Measurements from ENCODE around the gene TALDO1. TPM values are rescaled to one million over a fixed set of nuclear protein-coding genes. Genes with fewer than 3 reads are reported as not detected.

The TALDO1 gene
- total RNA-seq, 1 donor from 2014 or later: 196 TPM

DNA sequence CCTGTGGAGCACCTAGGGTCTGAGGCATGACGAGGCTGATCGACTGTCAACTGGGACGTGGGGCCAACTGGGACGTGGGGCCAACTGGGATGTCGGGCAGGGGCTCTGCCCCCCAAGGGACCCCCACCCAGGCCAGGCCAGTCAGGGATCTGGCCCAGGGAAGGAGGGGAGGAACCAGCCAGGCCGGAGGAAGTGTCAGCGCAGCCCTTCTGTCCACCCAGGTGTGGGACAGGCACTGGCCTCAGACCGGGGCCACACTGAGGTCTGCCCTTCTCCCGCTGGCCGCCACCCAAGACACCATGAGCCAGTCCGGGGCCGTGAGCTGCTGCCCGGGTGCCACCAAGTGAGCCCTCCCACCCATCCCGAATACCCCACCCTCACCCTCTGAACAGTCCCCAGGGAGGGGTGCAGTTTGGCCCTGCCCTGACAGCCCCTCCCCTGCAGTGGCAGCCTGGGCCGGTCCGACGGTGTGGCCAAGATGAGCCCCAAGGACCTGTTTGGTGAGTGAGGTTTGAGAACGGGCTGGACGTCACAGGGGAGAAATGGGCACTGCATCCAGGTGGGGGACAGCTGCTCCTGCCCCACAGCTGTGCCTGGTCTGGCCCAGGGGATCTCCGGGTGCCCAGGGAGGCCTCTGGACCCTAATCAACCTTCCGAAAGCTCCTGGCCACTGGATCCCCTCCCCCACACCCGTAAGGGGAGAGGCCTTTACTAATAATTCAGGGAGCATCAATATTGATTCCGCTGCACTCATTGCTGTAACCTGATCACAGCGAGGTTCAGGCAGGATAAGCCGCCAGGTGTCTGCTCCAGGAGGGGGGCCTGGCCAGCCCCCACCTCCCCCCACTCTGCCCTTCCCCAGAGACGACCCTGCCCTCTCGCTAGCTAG, 37.9 kb upstream of the TALDO1 start:
- Histone ChIP-seq H3K27me3 (peaks cover 14% of the 10 kb centered on the region), H3K9me3 (no peaks in the 10 kb centered on the region), H3K4me3 (no peak overlapping the region), H3K36me3 (no peaks in the 10 kb centered on the region), H3K27ac (no peak overlapping the region), H3K4me1 (peaks cover 23% of the 10 kb centered on the region)
- DNase-seq: no peak
- intact Hi-C loops (cut with DNase I): no loop called here
- TF ChIP-seq, protein P1, sequence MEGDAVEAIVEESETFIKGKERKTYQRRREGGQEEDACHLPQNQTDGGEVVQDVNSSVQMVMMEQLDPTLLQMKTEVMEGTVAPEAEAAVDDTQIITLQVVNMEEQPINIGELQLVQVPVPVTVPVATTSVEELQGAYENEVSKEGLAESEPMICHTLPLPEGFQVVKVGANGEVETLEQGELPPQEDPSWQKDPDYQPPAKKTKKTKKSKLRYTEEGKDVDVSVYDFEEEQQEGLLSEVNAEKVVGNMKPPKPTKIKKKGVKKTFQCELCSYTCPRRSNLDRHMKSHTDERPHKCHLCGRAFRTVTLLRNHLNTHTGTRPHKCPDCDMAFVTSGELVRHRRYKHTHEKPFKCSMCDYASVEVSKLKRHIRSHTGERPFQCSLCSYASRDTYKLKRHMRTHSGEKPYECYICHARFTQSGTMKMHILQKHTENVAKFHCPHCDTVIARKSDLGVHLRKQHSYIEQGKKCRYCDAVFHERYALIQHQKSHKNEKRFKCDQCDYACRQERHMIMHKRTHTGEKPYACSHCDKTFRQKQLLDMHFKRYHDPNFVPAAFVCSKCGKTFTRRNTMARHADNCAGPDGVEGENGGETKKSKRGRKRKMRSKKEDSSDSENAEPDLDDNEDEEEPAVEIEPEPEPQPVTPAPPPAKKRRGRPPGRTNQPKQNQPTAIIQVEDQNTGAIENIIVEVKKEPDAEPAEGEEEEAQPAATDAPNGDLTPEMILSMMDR (IDR thresholded peaks at IDR 0.05): no peak
- ATAC-seq: no peak

DNA sequence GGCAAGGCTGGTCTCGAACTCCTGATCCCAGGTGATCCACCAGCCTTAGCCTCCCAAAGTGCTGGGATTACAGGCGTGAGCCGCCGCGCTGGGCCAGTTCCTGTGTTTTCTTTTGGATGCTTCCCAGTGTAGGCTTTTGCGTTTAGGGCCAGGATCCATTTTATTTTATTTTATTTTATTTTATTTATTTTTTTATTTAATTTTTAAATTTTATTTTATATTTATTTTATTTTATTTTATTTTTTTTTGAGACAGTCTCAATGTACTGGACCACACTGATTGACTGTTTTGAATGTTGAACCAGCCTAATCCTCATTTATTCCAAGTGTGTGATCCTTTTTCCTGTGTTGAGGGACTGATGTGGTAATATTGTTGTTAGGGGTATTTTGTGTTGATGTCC, 32.8 kb upstream of the TALDO1 start:
- ATAC-seq (no peak), DNase-seq (no peak)
- TF ChIP-seq, protein P1 (IDR thresholded peaks at IDR 0.05): no peak
- no peaks in the 10 kb centered on the region for H3K36me3 ChIP-seq
- intact Hi-C loops (cut with DNase I): no loop called here
- peaks cover 6% of the 10 kb centered on the region for H3K4me1 ChIP-seq
- H3K9me3 ChIP-seq: no peaks in the 10 kb centered on the region
- no peaks in the 10 kb centered on the region for H3K27me3 ChIP-seq
- no peak overlapping the region for H3K4me3 ChIP-seq
- H3K27ac ChIP-seq: no peak overlapping the region

DNA sequence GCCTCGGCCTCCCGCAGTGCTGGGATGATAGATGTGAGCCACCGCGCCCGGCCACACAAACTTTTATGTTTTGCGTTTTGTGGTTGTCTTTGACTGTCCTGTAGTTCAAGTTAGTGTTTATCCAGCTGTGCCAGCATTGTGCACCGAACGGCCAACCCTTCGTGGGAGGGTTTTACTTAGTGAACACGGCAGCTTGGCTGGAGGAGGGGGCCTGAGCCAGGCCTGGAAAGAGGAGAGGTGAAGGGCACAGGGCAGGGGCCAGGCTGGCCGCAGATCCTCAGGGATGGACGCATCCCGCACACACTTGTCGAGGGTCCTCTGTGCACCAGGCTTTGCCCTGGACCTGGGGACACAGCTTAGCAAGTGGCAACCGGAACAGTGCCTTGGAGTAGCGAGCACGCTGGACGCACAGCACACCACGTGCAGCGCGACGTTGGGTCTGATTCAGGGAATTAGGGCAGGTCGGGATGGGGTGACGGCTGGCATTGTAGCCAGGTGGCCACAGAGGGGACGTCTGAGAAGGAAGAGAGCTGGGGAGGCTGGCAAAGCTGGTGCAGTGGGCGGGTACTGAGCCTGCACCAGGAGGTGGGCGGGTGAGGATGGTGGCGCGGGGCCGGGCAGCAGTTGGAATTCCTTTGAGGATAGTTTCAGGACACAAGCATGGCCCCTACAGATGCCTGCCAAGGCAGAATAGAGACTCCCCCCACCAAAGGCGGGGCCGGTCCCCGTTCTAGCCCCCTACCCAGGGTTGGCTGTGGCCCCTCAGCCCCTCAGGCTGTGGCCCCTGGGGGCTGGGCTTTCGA, 27.8 kb upstream of the TALDO1 start:
- H3K27me3 ChIP-seq: peaks cover 26% of the 10 kb centered on the region
- no peaks in the 10 kb centered on the region for H3K36me3 ChIP-seq
- ATAC-seq: no peak
- no peaks in the 10 kb centered on the region for H3K9me3 ChIP-seq
- TF ChIP-seq, protein P1 (IDR thresholded peaks at IDR 0.05): no peak
- no peak overlapping the region for H3K27ac ChIP-seq
- H3K4me1 ChIP-seq: peaks cover 8% of the 10 kb centered on the region
- intact Hi-C loops (cut with DNase I): loop anchor here (5.0 to 10.0 kb wide), 2 partner anchors 57 to 165 kb away; no protein-coding TSS in a partner anchor
- H3K4me3 ChIP-seq: no peak overlapping the region
- DNase-seq: no peak

DNA sequence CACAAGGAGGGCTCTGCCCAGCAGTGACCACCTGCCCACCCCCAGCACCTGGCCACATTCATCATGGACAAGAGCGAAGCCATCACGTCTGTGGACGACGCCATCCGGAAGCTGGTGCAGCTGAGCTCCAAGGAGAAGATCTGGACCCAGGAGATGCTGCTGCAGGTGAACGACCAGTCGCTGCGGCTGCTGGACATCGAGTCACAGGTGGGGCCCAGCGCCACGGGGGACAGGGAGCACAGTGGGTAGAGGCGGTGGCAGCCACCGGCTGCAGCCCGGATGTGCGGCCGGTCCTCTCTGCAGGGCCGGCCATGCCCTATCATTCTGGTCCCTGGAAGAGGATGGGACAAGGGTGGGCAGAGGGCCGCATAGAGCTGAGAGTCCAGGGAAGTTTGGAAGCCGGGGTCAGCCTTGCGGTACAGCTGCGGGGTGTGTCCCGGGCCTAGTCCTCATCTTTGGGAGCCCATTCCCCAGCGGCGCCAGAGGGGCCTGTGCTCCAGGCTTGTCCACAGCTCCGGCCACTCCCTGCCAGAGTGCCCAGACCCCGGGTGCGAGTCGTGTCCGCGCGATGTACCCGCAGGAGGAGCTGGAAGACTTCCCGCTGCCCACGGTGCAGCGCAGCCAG, 27.1 kb upstream of the TALDO1 start:
- Histone ChIP-seq H3K4me1 (peaks cover 8% of the 10 kb centered on the region), H3K36me3 (no peaks in the 10 kb centered on the region), H3K4me3 (no peak overlapping the region), H3K27me3 (peaks cover 29% of the 10 kb centered on the region), H3K9me3 (no peaks in the 10 kb centered on the region), H3K27ac (no peak overlapping the region)
- no peak for ATAC-seq
- intact Hi-C loops (cut with DNase I): loop anchor here (5.0 to 10.0 kb wide), 2 partner anchors 58 to 165 kb away; no protein-coding TSS in a partner anchor
- DNase-seq: no peak
- TF ChIP-seq, protein P1 (IDR thresholded peaks at IDR 0.05): no peak

GRCh38 chr11:720642-721246, 26.5 kb upstream of the TALDO1 start:
- intact Hi-C loops (cut with DNase I): loop anchor here (5.0 to 10.0 kb wide), 2 partner anchors 58 to 166 kb away; no protein-coding TSS in a partner anchor
- TF ChIP-seq, protein P1 (IDR thresholded peaks at IDR 0.05): no peak
- H3K27ac ChIP-seq: no peak overlapping the region
- no peak overlapping the region for H3K4me3 ChIP-seq
- peaks cover 34% of the 10 kb centered on the region for H3K27me3 ChIP-seq
- no peak for DNase-seq
- no peaks in the 10 kb centered on the region for H3K9me3 ChIP-seq
- H3K36me3 ChIP-seq: no peaks in the 10 kb centered on the region
- no peak for ATAC-seq
- H3K4me1 ChIP-seq: peaks cover 8% of the 10 kb centered on the region
